Spleen (tissue), 7 donors: ENCODE results near the gene ALDH2.

Experiments
- CTCF ChIP-seq, 11 experiments: fragments of 200-600 bp in 7 of 11; fragments of 450-650 bp in 4 of 11; sonication (generic) in 4 of 11; IDR thresholded peaks in 8 of 11; conservative IDR thresholded peaks in 3 of 11; 1 replicate in 7 of 11; 2 replicates in 4 of 11; pipeline versions ENCODE4 v1.4.0 to v1.8.0; 2016 to 2021; ENCODE audit warnings: antibody characterized with exemption in 11 of 11, inconsistent platforms in 4 of 11, mild to moderate bottlenecking in 1 of 11
- POLR2AphosphoS5 ChIP-seq, 3 donors: sonication (generic); formaldehyde crosslinking; IDR thresholded peaks; one replicate each; pipeline ENCODE4 v1.5.1; 2017; ENCODE audit warnings: antibody characterized with exemption in 3 of 3
- donor health status: DM: no; HTN: no; CAD: no; lungs with moderate emphysema.
- donor health status: DM: no; HTN: no; CAD: no.
- donor health status: DM: no; HTN: no; CAD: no.

GRCh38 chr12:111858186-111858585, 91.5 kb downstream of the ALDH2 start:
- TF ChIP-seq POLR2AphosphoS5 (IDR thresholded peaks at IDR 0.05) (no peak), CTCF (IDR thresholded peaks at IDR 0.05 in 8 of 11, conservative IDR thresholded peaks at IDR 0.05 in 3 of 11) (no peak)
